Activated naive CD8-positive, alpha-beta T cell treated with anti-CD3 and anti-CD28 coated beads, Interleukin-2, amount 10 ng/mL, durations not matched to agents 7 days and 5 days (primary cell): ENCODE results near the gene SYT14. TPM values are rescaled to one million over a fixed set of nuclear protein-coding genes. Genes with fewer than 3 reads are reported as not detected.
"Not testable (repeated sequence)": the region's sequence is repeated elsewhere in the genome, so short reads cannot be mapped to it uniquely, and the experiment has no call there.

Experiments
- ATAC-seq: fragments of 150-1000 bp; cut with Tn5 transposase; one replicate; pipeline ENCODE4 v1.10.0; 2021; ENCODE audit warnings: low read depth, moderate library complexity
- POLR2A ChIA-PET: fragments of 350-600 bp; sonication (Branson Sonifier 250); formaldehyde crosslinking; loops from one replicate; lab custom pipeline; 2021; ENCODE audit warnings: antibody characterized with exemption; lab: Charles Lee
- DNase-seq: peaks from one replicate; pipeline ENCODE4 v3.0.0; 2021
- H3K27ac Mint-ChIP-seq: one replicate; pipeline ENCODE4 v1.8.0; 2022; ENCODE audit warnings: mild to moderate bottlenecking, mixed read lengths
- H3K27me3 Mint-ChIP-seq: one replicate; pipeline ENCODE4 v1.8.0; 2022; ENCODE audit warnings: mild to moderate bottlenecking, moderate library complexity, mixed read lengths
- H3K36me3 Mint-ChIP-seq: one replicate; pipeline ENCODE4 v1.8.0; 2021; ENCODE audit warnings: mild to moderate bottlenecking, mixed read lengths
- H3K4me1 Mint-ChIP-seq: one replicate; pipeline ENCODE4 v1.8.0; 2021; ENCODE audit warnings: mixed read lengths
- H3K4me3 Mint-ChIP-seq: one replicate; pipeline ENCODE4 v1.8.0; 2022; ENCODE audit warnings: mild to moderate bottlenecking, moderate library complexity, mixed read lengths
- H3K9me3 Mint-ChIP-seq: one replicate; pipeline ENCODE4 v1.8.0; 2021; ENCODE audit warnings: mixed read lengths
- total RNA-seq, 2 experiments: library from RNA; stranded (reverse); gene quantifications; one replicate each; pipeline ENCODE4 v1.2.3, GENCODE V29; 2021

Gene SYT14
- total RNA-seq, 2 experiments from 2014 or later = not detected

DNA sequence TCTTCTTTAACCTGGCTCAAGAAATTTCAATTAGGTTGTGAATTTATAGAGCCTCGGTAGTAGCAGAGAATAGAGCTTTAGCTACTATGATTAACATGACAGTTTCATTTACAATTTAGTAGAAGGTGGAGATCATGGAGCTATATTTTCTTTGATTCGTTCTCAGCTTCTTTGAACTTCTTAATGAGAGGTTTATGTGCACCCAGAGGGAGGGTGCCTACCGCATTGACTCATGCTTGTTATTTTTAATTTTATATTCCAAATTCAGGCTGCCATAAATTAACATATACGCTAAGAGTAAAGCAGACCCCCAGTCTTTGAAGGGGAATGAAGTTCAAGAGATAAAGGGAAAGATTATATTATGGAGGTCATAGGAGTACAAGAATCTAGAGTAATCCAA lies 24.4 kb downstream of the SYT14 start:
- Mint-ChIP-seq H3K27me3 (peaks cover 19% of the 10 kb centered on the region), H3K36me3 (no peaks in the 10 kb centered on the region), H3K4me1 (no peaks in the 10 kb centered on the region), H3K4me3 (no peak overlapping the region), H3K9me3 (no peaks in the 10 kb centered on the region), H3K27ac (no peak overlapping the region)
- DNase-seq (no peak), ATAC-seq (no peak)
- POLR2A ChIA-PET = no interaction called here

DNA sequence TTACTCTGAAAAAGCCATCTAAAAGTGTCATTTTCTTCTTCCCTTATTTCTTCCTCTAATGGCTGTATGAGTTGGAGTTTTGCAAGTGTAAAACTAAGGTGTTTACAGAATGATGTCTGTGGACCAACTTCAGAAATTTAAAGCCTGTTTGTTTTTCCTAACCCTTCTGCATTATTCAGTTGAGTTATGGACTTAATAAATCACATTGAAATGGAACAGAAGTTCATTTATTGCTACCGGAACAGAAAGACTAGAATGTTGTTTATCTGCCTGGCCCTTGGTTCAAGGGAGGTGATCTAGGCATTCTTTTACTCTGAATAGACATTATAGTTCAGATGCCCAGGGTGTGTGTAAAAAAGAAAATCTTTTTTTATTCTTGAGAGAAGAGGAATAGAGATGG lies 24.8 kb downstream of the SYT14 start:
- Mint-ChIP-seq H3K27me3 (peaks cover 21% of the 10 kb centered on the region), H3K27ac (no peak overlapping the region), H3K9me3 (no peaks in the 10 kb centered on the region), H3K36me3 (no peaks in the 10 kb centered on the region), H3K4me1 (no peaks in the 10 kb centered on the region), H3K4me3 (no peak overlapping the region)
- ATAC-seq (no peak), DNase-seq (no peak)
- POLR2A ChIA-PET = no interaction called here

DNA sequence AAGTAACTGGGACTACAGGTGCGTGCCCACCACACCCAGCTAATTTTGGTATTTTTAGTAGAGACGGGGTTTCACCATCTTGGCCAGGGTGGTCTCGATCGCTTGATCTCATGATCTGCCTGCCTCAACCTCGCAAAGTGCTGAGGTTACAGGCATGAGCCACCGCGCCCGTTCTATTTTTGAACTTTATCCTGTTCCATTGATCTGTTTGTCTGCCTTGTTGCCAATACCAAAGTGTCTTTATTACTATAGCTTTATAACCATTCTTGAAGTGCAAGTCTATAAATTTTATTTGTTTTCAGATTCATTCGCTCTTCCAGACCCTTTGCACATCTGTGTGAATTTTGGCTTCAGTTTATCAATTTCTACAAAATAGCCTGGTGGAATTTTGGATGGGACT lies 28.0 kb downstream of the SYT14 start:
- Mint-ChIP-seq H3K27ac (no peak overlapping the region), H3K9me3 (no peaks in the 10 kb centered on the region), H3K4me1 (no peaks in the 10 kb centered on the region), H3K36me3 (no peaks in the 10 kb centered on the region), H3K27me3 (peaks cover 19% of the 10 kb centered on the region), H3K4me3 (no peak overlapping the region)
- POLR2A ChIA-PET = no interaction called here
- ATAC-seq (no peak), DNase-seq (no peak)

DNA sequence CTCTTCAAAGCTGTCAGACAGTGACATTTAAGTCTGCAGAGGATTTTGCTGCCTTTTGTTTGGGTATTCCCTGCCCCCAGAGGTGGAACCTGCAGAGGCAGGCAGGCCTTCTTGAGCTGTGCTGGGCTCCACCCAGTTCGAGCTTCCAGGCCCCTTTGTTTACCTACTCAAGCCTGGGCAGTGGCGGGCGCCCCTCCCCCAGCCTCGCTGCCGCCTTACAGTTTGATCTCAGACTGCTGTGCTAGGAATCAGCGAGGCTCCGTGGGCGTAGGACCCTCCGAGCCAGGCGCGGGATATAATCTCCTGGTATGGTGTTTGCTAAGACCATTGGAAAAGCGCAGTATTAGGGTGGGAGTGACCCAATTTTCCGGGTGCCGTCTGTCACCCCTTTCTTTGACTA lies 40.7 kb downstream of the SYT14 start:
- H3K27ac Mint-ChIP-seq, POLR2A ChIA-PET, H3K36me3 Mint-ChIP-seq, H3K4me1 Mint-ChIP-seq, DNase-seq, H3K27me3 Mint-ChIP-seq, H3K4me3 Mint-ChIP-seq, ATAC-seq, H3K9me3 Mint-ChIP-seq: not testable (repeated sequence)

DNA sequence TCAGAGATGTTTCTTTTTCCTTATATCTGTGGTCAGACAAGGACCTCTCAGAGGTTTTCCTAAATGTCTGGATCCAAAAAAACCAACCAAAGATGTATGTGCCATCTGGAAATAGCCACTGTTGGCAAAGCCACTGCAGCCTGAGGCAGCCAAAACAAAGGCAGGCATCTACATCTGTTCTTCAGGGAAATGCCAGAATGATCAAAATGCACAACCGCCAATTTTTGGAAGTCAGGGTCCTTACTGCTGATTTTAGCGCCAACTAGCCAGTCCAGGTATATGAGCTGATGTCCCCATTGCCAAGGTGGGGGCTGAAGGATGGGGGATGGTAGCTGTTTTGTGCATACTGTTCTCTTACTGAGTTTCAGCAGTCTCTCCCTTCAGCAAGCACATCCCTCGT lies 45.9 kb downstream of the SYT14 start:
- ATAC-seq = no peak
- POLR2A ChIA-PET = no interaction called here
- DNase-seq = no peak
- no peak overlapping the region for H3K4me3 Mint-ChIP-seq
- H3K4me1 Mint-ChIP-seq = no peaks in the 10 kb centered on the region
- H3K36me3 Mint-ChIP-seq = no peaks in the 10 kb centered on the region
- peaks cover 10% of the 10 kb centered on the region for H3K27me3 Mint-ChIP-seq
- no peaks in the 10 kb centered on the region for H3K9me3 Mint-ChIP-seq
- no peak overlapping the region for H3K27ac Mint-ChIP-seq

DNA sequence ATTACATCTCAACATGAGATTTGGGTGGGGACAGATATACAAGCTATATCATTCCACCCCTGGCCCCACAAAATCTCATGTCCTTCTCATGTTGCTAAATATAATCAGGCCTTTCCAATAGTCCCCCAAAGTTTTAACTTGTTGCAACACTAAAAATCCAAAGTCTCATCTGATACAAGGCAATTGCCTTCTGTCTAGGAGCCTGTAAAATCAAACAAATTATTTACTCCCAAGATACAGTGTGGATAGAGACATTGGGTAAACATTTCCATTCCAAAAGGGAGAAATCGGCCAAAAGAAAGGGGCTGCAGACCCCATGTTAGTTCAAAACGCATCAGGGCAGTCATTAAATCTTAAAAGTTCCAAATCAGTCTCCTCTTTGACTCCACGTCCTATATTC lies 47.0 kb downstream of the SYT14 start:
- H3K27ac Mint-ChIP-seq = no peak overlapping the region
- POLR2A ChIA-PET = no interaction called here

DNA sequence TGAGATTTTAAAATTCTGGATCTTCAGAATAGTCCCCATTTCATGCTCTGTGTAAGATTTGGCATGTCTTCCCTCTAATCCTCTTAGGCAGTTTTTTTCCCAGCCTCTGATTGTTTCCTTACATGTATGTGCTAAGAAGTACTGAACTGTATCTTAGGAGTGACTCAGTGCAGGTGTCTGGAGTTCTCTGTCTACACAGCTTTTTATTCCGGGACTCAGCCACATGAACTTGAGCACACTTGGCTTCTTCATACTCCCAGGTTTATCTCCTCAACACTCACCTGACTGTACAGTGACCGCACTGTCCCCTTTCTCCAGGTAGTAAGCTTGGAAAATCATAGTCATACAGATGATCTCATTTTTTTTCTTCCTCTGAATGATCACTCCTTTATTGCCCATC lies 50.7 kb downstream of the SYT14 start:
- H3K4me1 Mint-ChIP-seq = no peaks in the 10 kb centered on the region
- no peak overlapping the region for H3K4me3 Mint-ChIP-seq
- no peak overlapping the region for H3K27ac Mint-ChIP-seq
- DNase-seq (no peak), ATAC-seq (no peak)
- H3K27me3 Mint-ChIP-seq = peaks cover 6% of the 10 kb centered on the region
- H3K9me3 Mint-ChIP-seq = no peaks in the 10 kb centered on the region
- POLR2A ChIA-PET = no interaction called here
- H3K36me3 Mint-ChIP-seq = no peaks in the 10 kb centered on the region

More for the DNA sequence above, 47.0 kb downstream of the SYT14 start:
- Mint-ChIP-seq H3K27me3 (peaks cover 10% of the 10 kb centered on the region), H3K4me3 (no peak overlapping the region), H3K9me3 (no peaks in the 10 kb centered on the region), H3K4me1 (no peaks in the 10 kb centered on the region), H3K36me3 (no peaks in the 10 kb centered on the region)
- ATAC-seq (no peak), DNase-seq (no peak)

DNA sequence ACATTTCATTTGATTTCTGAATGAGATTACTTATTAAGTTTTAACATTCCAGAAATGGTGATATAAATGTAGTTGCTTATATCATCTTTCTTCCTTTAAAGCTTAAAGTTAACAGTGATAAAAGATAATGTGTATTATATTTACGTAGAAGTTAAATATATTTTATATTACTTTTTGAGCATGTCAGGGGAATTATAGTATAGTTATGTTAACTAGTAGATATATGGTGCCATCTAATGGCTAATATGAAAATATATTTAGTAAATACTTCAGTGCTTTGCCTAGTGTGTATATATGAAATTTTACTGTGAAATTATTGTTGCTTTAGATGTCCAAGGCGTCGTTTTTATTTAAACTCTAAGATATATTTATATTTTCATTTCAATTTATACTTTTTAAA lies 51.5 kb downstream of the SYT14 start:
- POLR2A ChIA-PET = no interaction called here
- Mint-ChIP-seq H3K9me3 (no peaks in the 10 kb centered on the region), H3K36me3 (no peaks in the 10 kb centered on the region), H3K27me3 (peaks cover 6% of the 10 kb centered on the region), H3K27ac (no peak overlapping the region), H3K4me1 (no peaks in the 10 kb centered on the region), H3K4me3 (no peak overlapping the region)
- no peak for ATAC-seq
- DNase-seq = no peak

DNA sequence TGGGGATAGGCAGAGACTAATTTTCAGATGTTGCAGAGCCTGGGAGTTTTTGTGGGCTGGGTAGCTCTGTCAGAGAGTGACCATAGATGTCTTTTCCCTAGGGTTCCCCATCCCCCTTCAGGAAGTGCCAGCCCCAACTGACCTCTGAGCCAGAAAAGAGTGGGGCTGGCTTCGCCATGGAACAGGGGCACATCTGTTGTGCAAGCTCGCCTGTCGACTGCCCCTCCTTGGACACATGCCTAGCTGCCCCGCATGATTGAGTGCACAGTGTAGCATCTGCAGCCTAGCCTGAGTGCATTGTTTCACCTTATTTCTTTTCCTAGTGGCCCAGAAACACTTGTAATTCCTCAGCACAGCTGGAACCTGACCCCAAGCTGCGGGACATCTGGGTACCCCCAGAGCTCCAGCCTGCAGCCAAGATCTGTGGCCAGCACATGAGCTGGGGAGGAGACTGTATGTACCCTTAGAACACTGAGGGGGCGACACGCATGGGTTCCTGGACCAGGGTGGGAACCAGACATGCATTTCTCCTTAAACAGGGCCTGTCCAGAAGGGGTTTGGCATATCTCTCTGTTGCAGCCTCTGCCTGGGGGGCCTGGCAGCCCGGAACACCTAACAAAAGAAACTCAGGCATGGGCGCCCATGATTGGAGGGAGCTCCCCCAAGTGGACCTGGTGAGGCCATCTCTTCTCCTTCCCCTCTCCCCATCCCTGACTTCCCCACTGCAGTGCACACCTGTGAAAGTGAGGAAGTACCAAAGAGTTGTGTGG lies 55.2 kb downstream of the SYT14 start:
- Mint-ChIP-seq H3K9me3 (no peaks in the 10 kb centered on the region), H3K4me3 (no peak overlapping the region), H3K4me1 (no peaks in the 10 kb centered on the region), H3K27ac (no peak overlapping the region), H3K27me3 (peaks cover 9% of the 10 kb centered on the region), H3K36me3 (no peaks in the 10 kb centered on the region)
- DNase-seq (no peak), ATAC-seq (no peak)
- POLR2A ChIA-PET = no interaction called here

DNA sequence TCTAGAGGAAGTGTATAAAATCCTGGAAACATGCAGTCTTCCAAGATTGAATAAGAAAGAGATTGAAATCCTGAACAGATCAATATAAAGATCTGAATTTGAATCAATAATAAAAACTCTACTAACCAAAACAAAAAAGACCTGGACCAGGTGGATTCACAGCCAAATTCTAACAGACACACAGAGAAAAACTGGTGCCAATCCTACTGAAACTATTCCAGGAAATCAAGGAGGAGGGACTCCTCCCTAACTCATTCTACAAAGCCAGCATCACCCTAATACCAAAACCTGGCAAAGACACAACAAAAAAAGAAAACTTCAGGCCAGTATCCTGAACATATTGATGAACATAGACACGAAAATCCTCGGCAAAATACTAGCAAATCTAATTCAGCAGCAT lies 58.3 kb downstream of the SYT14 start:
- Mint-ChIP-seq H3K9me3 (no peaks in the 10 kb centered on the region), H3K4me3 (no peak overlapping the region), H3K36me3 (no peaks in the 10 kb centered on the region), H3K27ac (no peak overlapping the region), H3K4me1 (no peaks in the 10 kb centered on the region), H3K27me3 (peaks cover 15% of the 10 kb centered on the region)
- no peak for ATAC-seq
- POLR2A ChIA-PET = no interaction called here
- DNase-seq = no peak

DNA sequence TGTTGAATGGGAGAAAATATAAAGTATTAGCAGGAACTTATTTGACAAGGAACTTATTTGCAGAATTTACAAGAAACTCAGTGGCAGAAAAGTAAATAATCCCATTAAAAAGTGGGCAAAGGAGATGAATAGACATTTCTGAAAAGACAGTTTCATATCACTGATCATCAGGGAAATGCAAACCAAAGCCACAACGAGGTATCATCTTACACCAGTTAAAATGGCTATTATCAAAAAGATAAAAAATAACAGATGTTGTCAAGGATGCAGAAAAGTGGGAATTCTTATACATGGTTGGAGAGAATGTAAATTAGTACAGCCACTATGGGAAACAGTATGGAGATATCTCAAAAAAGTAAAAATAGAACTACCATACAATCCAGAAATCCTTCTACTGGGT lies 61.0 kb downstream of the SYT14 start:
- no peak overlapping the region for H3K4me3 Mint-ChIP-seq
- POLR2A ChIA-PET = no interaction called here
- DNase-seq (no peak), ATAC-seq (no peak)
- H3K36me3 Mint-ChIP-seq = no peaks in the 10 kb centered on the region
- H3K4me1 Mint-ChIP-seq = no peaks in the 10 kb centered on the region
- H3K27ac Mint-ChIP-seq = no peak overlapping the region
- no peaks in the 10 kb centered on the region for H3K9me3 Mint-ChIP-seq
- H3K27me3 Mint-ChIP-seq = peaks cover 15% of the 10 kb centered on the region

DNA sequence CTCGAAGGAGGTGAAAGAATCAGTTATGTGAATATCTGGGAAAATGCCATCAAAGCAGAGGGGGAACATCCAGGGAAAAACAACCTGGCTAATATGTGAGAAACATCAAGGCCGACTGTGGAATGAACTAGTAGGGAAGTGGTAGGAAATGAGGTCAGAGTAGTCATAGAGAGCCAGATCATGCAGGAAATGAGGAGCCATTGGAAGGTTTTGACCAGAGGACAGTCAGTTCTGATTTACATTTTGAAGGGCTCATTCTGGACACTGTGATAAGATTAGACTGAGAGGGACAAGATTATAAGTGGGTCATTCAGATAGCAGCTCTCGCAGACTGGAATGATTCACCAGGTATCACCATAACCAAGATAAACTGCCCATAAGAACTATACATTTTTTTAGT lies 63.7 kb downstream of the SYT14 start:
- Mint-ChIP-seq H3K27me3 (peaks cover 14% of the 10 kb centered on the region), H3K4me1 (no peaks in the 10 kb centered on the region), H3K9me3 (no peaks in the 10 kb centered on the region), H3K4me3 (no peak overlapping the region), H3K27ac (no peak overlapping the region), H3K36me3 (no peaks in the 10 kb centered on the region)
- POLR2A ChIA-PET = no interaction called here
- DNase-seq (no peak), ATAC-seq (no peak)

DNA sequence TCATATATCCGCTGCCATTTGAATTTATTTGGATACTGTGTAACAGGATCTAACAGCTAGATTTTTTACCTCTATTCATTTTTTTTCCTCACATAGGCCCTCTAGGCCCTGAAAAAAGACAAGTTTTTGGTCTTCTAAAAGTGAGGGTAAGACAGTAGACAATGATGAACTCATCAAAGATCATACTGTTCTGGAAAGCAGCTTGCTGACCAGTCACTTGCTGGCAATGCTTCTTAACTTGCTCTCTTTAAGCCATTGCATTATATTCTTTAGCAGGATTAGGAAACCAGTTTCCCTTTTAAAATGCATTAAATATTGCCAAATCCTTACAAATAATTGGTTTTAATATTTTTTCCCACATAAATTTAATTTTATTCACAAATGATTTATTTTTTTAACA lies 65.5 kb downstream of the SYT14 start:
- DNase-seq = no peak
- Mint-ChIP-seq H3K27me3 (peaks cover 9% of the 10 kb centered on the region), H3K9me3 (no peaks in the 10 kb centered on the region)

DNA sequence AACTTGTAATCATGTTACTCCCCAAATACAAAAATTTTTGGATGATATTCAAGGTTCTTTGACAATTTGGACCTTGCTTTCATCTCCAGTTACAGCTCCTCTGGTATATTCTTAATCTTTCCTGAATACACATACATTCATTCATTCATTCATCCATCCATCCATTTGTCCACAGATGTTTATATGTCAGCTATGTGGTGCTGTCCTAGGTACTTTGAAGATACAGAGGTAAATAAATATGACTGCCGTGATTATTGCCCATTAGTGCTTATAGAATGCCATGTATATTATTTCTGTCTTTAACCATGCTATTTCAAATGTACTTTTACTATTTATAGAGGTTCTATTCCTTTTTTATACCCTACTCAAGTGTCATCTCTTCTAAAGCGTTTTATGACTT lies 72.1 kb downstream of the SYT14 start:
- no peak for ATAC-seq
- no peak overlapping the region for H3K4me3 Mint-ChIP-seq

More for the DNA sequence above, 65.5 kb downstream of the SYT14 start:
- no peak for ATAC-seq
- H3K4me1 Mint-ChIP-seq = no peaks in the 10 kb centered on the region
- H3K36me3 Mint-ChIP-seq = no peaks in the 10 kb centered on the region
- POLR2A ChIA-PET = no interaction called here
- no peak overlapping the region for H3K4me3 Mint-ChIP-seq
- no peak overlapping the region for H3K27ac Mint-ChIP-seq

More for the DNA sequence above, 72.1 kb downstream of the SYT14 start:
- POLR2A ChIA-PET = no interaction called here
- Mint-ChIP-seq H3K27ac (no peak overlapping the region), H3K27me3 (peaks cover 6% of the 10 kb centered on the region), H3K9me3 (no peaks in the 10 kb centered on the region), H3K36me3 (no peaks in the 10 kb centered on the region), H3K4me1 (no peaks in the 10 kb centered on the region)
- DNase-seq = no peak
